HCT116 (cell line): Measurements from ENCODE around the gene TIPIN.

ENCODE experiments used
- CEBPB ChIP-seq: IDR thresholded peaks from 2 replicates; pipeline ENCODE4 v1.6.1; 2012; ENCODE audit warnings: low read depth
- EZH2 ChIP-seq: fragments of 200-600 bp; sonication (generic); IDR thresholded peaks from 2 replicates; pipeline ENCODE4 v1.6.1; 2017; ENCODE audit warnings: antibody characterized with exemption, mixed run types
- EZH2phosphoT487 ChIP-seq: fragments of 200-600 bp; IDR thresholded peaks from 2 replicates; pipeline ENCODE4 v1.6.1; 2018; ENCODE audit warnings: antibody characterized with exemption, borderline replicate concordance
- FOSL1 ChIP-seq: IDR thresholded peaks from 2 replicates; pipeline ENCODE4 v1.6.1; 2012; ENCODE audit warnings: low read depth
- JUND ChIP-seq: IDR thresholded peaks from 2 replicates; pipeline ENCODE4 v1.6.1; 2012
- POLR2A ChIP-seq: IDR thresholded peaks from 2 replicates; pipeline ENCODE4 v1.7.0; 2011; ENCODE audit warnings: borderline replicate concordance; ENCODE audit not compliant: insufficient read depth, insufficient read length; ENCODE audit errors: extremely low read depth
- RAD21 ChIP-seq: IDR thresholded peaks from 2 replicates; pipeline ENCODE4 v1.6.1; 2012; ENCODE audit warnings: low read depth, mild to moderate bottlenecking
- SIN3A ChIP-seq: IDR thresholded peaks from 2 replicates; pipeline ENCODE4 v1.6.1; 2012; ENCODE audit warnings: low read depth
- YY1 ChIP-seq: IDR thresholded peaks from 2 replicates; pipeline ENCODE4 v1.6.1; 2011; ENCODE audit warnings: low read length, low read depth, moderate library complexity, mild to moderate bottlenecking; ENCODE audit not compliant: insufficient replicate concordance; ENCODE audit errors: extremely low read depth
- ZNF274 ChIP-seq: fragments of 200-500 bp; sonication (Bioruptor generic); IDR thresholded peaks from 2 replicates; pipeline ENCODE4 v1.6.1; 2014; ENCODE audit warnings: mild to moderate bottlenecking, low read depth, low read length, inconsistent platforms
- TF ChIP-seq, protein P1 (sequence below), 3 experiments: fragments of 200-600 bp in 1 of 3; sonication (generic) in 1 of 3; IDR thresholded peaks in 2 of 3; conservative IDR thresholded peaks in 1 of 3; 2 replicates each; pipeline ENCODE4 v1.5.1; 2012 to 2017; ENCODE audit warnings: low read depth in 2 of 3, low read length in 2 of 3, antibody characterized with exemption in 1 of 3, borderline replicate concordance in 1 of 3, control low read depth in 1 of 3, mild to moderate bottlenecking in 1 of 3, mixed read lengths in 1 of 3, mixed run types in 1 of 3, moderate library complexity in 1 of 3; ENCODE audit not compliant: insufficient read depth in 1 of 3
- TF ChIP-seq, protein P2 (sequence below): IDR thresholded peaks from 2 replicates; pipeline ENCODE4 v1.6.1; 2012
- TF ChIP-seq, protein P3 (sequence below): IDR thresholded peaks from 2 replicates; pipeline ENCODE4 v1.6.1; 2012

DNA sequence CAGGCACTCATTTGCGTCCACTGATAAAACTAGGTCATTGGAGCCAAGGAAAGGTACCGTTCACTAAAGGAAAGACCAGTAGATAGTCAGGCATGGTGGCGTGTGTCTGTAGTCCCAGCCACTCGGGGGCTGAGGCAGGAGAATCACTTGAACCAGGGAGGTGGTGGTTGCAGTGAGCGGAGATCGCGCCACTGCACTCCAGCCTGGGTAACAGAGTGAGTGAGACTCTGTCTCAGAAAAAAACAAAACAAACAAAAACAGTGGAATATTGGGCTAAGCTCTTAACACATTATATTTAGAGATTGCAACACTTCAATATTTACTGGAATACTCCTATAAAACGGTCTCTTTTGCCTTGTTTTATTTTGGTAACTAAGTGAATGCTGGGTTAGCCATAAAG lies 47.6 kb upstream of the TIPIN start:
- TF ChIP-seq, protein P1, sequence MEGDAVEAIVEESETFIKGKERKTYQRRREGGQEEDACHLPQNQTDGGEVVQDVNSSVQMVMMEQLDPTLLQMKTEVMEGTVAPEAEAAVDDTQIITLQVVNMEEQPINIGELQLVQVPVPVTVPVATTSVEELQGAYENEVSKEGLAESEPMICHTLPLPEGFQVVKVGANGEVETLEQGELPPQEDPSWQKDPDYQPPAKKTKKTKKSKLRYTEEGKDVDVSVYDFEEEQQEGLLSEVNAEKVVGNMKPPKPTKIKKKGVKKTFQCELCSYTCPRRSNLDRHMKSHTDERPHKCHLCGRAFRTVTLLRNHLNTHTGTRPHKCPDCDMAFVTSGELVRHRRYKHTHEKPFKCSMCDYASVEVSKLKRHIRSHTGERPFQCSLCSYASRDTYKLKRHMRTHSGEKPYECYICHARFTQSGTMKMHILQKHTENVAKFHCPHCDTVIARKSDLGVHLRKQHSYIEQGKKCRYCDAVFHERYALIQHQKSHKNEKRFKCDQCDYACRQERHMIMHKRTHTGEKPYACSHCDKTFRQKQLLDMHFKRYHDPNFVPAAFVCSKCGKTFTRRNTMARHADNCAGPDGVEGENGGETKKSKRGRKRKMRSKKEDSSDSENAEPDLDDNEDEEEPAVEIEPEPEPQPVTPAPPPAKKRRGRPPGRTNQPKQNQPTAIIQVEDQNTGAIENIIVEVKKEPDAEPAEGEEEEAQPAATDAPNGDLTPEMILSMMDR (IDR thresholded peaks at IDR 0.05 in 2 of 3, conservative IDR thresholded peaks at IDR 0.05 in 1 of 3; ENCODE audit: borderline replicate concordance in 1 of 3, insufficient read depth in 1 of 3, low read depth in 2 of 3, low read length in 2 of 3), result no peak
- TF ChIP-seq RAD21 (no peak), SIN3A (no peak), EZH2 (no peak), ZNF274 (no peak), POLR2A (no peak), EZH2phosphoT487 (no peak), FOSL1 (no peak), YY1 (no peak), JUND (no peak), CEBPB (no peak)
- TF ChIP-seq, protein P2, sequence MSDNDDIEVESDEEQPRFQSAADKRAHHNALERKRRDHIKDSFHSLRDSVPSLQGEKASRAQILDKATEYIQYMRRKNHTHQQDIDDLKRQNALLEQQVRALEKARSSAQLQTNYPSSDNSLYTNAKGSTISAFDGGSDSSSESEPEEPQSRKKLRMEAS, result no peak
- TF ChIP-seq, protein P3, sequence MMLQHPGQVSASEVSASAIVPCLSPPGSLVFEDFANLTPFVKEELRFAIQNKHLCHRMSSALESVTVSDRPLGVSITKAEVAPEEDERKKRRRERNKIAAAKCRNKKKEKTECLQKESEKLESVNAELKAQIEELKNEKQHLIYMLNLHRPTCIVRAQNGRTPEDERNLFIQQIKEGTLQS, result no peak
